Stimulated activated CD8-positive, alpha-beta memory T cell treated with anti-CD3 and anti-CD28 coated beads, Interleukin-2, amount 100 ng/mL, for 1 hour (primary cell): ENCODE data around the gene KIRREL3.

ENCODE experiments used
- DNase-seq, 2 donors: peaks; one replicate each; pipeline ENCODE4 v3.0.0-alpha.2; 2020; ENCODE audit warnings: low read depth in 2 of 2

Gene KIRREL3

DNA sequence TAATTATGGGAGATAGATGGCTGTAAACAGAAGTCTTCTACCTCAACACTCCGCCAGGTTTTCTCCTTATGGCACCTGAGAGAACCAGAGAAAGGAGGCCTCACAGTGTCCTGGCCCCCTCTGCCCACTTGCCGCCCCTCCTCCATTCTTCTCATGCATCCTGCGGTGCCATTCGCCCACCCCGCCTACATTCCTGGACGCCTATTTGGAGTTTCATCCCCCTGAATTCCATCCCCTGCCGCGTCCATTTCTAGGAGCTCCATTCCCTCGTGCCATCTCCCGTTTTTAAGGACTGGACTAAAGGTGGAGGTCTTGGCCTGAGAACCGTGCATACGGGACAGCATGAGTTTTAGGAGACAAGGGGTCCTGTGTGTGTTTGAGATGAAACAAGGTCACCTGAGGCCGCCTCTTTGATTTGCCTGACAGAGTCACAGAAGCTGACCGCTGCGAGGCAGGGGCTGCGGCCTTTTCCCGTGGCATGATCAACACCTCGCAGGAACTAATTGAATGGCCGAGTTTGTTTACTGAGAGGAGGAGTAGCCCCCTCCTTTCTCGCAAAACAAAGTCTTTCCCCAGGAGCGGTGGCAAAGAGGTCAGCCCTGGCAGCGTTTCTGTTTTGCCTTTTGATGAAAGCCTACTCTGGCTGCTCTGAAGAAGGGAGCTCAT is 398.9 kb downstream of the KIRREL3 start:
- DNase-seq, result no peak

DNA sequence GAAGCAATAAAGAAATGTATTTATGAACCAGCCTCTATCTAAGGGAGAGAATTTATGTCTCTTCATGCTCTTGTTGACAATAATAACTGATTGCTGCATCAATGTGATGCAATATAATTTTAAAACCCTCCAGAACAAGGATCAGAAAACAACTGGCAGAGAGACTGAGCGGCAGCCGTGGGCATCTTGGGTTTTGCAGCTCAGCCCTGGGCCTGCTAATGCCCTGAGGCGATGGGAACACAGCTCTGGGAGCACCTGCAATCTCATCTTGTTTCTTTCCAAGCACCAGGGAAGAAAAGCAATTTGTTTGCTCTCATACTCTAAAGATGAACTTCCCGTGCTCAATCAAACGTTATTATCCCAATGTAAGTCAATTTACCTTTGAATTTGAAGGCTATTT is 399.4 kb downstream of the KIRREL3 start:
- DNase-seq, result no peak

- no peak for DNase-seq
These were observed 401.2 kb downstream of the KIRREL3 start for GRCh38 chr11:126599217-126599897.

DNA sequence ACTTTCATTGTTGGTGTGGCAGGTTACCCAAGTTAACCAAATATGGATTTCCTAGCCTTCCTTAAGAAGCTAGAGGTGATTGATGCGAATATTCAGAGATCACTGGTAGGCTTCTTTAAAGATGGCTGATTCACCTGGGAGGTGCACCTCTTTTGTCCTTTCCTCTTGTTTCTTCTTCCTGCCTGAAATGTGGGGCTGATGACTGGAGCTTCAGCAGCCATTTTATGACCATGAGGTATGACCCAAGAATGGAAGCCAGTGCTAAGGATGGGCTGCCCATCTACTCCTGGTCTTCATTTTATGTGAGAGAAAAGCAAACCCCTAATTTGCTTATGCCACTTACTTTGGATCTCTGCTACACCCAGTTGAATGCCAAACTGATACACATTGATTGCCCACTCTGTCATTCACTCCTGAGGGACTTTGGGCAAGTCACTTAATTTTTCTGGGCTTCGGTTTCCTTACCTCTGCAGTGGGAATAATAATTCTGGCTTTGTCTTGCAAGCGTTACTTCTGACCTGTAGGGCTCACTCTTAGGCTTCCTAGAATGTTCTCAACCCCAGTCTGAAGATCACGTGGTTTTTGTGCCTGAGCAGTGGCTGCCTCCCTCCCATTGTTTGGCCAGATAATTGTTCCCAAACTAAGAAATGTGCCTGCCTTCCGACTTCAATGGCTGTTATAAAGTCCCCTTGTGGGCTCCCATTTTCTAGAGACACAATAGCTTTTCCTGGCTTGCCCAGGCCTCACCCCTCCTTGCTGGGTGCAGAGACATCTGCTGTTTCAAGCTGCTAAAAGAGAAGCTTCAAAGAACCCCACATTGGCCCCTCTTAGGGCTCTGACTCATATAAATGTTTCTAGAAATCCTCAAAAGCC is 402.0 kb downstream of the KIRREL3 start:
- DNase-seq, result no peak

- no peak for DNase-seq
These were observed 403.5 kb downstream of the KIRREL3 start for GRCh38 chr11:126597041-126597440.

- no peak for DNase-seq
These were observed 404.1 kb downstream of the KIRREL3 start for GRCh38 chr11:126596474-126596873.

GRCh38 chr11:126595560-126595959 is 405.0 kb downstream of the KIRREL3 start:
- no peak for DNase-seq

GRCh38 chr11:126594921-126595367 is 405.6 kb downstream of the KIRREL3 start:
- DNase-seq, result no peak

DNA sequence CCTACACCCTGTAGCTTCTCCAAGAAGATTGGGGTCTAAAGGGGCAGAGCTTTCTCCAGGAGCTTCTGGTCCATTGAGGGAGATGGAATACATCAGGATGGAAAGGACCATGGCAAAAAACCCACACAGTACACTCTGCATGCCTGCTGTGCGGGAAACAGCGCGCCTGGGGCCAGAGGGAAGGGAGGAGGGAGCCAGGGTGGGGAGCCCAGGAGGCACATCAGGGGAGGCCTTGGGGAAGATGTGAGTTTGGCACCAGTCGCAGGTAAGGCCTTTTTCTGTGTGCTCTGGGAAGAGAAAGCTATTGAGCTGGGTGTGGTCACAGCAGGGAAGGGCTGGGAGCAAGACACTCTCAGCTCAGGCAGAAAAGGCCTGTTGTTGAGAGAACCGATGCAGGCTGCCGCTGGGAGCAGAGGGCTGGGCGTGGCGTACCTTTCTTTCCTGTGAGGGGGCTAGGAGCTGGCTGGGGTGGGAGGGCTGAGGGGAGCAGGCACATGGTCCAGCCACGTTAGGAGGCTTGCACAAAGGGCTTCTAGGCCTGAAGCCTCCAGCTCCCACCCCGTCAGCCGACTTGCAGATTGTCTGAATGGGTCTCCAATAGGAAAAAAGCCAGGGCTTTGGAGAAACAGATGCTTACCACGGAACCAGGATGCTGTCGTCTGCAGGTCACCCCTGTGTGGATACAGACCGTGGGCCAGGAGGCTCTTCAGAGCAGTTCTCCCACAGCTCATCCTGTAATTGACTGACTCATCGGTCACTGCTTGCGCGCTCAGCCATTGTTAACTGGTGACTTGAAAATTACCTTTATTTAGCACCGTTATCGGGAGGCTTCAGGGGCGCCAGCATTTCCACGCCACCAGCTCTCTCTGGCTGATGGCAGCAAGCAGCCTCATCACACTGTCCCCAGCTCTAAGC is 407.8 kb downstream of the KIRREL3 start:
- no peak for DNase-seq

GRCh38 chr11:126591966-126592489 is 408.5 kb downstream of the KIRREL3 start:
- no peak for DNase-seq

DNA sequence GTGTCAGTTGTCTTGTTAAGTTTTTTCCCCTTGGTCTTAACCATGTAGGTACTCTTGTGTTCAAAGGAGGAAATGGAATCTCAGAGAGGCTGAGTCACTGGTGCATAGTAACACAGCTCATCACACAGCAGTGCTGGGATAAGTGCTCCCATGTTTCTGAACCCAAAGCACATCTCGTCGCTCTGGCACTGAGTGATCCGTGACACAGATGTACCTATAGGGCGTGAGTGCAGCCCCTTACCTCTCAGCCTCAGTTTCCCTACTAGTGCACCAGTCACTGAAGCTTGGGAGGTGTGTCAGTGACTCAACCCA is 411.1 kb downstream of the KIRREL3 start:
- no peak for DNase-seq

GRCh38 chr11:126588630-126589491 is 411.7 kb downstream of the KIRREL3 start:
- no peak for DNase-seq

GRCh38 chr11:126587541-126587940 is 413.0 kb downstream of the KIRREL3 start:
- no peak for DNase-seq

GRCh38 chr11:126585774-126586491 is 414.6 kb downstream of the KIRREL3 start:
- no peak for DNase-seq

DNA sequence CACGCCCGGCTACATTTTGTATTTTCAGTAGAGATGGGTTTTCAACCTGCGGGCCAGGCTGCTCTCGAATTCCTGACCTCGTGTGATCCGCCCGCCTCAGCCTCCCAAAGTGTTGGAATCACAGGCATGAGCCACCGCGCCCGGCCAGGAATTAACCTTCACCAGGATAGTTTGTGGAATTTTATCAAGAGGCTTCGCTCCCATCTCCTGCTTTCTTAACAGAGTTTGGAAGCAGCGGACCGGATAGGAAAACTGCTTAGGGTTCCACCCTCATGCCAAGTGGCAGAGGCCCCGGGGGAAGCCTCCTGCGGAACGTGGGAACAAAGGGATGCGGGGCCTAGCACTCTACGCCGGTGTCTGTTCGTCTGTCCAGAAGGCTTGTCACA is 415.2 kb downstream of the KIRREL3 start:
- DNase-seq, result no peak

DNA sequence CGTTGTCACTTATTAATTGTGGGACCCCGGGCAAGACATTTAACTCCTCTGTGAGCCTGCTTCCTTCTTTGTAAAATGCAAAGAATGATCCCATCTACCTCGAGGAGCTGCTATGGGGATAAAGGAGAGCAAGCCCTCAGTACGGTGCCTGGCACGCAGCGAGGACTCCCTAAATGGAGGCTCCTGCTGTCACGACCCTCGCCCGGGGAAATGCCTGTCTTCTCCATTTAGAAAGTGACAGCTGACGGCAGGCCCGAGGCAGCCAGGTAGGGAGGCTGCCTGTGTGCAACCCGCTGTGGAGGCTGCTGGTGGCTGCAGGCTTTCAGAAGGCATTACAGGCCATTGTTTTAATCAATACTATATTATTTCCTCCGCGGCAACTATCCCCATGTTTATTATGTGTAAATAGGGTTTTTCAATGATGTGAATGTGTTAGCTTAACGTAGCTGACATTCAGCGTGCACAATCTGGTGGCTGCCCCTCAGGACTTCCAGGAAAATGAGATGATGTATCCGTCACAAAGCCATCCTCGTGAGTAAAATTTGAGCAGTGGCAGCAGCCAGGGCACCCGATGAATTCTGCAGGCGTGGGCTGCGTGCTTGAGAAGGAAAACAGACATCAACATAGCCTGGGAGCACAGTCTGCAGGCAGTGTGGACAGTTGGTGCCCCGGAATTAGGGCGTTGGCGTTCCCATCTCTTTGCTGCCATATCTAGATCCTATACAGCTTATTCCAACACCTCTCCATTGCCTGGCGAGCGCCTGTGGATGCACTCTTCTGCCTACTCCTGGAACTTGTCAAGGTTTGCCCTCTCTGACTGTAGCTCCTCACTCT is 416.8 kb downstream of the KIRREL3 start:
- no peak for DNase-seq

- no peak for DNase-seq
These were observed 417.5 kb downstream of the KIRREL3 start for GRCh38 chr11:126583101-126583500.

DNA sequence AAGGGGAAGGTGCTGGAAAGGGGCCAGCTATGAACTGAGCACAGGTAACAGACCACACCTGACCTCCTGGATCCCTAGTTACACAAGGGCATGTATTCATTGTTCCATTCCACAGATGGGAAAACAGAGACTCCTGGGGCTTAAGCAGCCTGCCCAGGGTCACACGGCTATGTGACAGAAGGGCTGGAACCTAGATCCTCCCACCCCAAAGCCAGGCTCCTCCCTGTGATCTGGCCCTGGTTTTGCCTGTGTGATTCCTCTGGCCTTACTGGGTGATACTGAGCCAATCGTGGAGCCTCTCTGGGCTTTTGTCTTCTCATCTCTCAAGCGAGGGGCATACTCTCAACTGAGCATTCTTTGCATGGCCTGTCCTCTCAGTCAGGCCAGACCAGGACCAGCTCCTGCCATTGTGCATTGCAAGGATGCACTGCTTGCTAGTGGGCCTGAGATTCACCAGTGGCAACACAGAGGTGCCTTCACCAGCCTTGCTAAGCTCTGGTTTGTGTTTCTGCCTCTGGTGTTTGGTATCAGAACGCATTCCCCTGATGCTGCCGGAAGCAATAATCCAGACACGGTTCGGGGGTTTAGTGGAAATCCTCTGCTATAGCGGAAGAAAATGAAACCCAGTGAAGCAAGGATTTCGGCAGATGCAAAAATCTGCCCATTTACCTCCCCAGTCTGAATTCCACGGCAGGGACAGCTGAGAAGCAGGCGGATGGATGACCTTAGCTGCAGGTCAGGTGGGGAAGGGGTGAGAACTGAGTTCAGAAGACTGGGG is 418.5 kb downstream of the KIRREL3 start:
- DNase-seq, result no peak
